NCI-H510A treated with DMSO at 0.1 percent for 48 hours (cell line): ENCODE results near the gene TAAR2.
"Not testable (repeated sequence)": the region's sequence is repeated elsewhere in the genome, so short reads cannot be mapped to it uniquely, and the experiment has no call there.

Experiments used
- DNase-seq: peaks from one replicate; lab custom pipeline; 2025; lab: John Stamatoyannopoulos, UW

Gene TAAR2

DNA sequence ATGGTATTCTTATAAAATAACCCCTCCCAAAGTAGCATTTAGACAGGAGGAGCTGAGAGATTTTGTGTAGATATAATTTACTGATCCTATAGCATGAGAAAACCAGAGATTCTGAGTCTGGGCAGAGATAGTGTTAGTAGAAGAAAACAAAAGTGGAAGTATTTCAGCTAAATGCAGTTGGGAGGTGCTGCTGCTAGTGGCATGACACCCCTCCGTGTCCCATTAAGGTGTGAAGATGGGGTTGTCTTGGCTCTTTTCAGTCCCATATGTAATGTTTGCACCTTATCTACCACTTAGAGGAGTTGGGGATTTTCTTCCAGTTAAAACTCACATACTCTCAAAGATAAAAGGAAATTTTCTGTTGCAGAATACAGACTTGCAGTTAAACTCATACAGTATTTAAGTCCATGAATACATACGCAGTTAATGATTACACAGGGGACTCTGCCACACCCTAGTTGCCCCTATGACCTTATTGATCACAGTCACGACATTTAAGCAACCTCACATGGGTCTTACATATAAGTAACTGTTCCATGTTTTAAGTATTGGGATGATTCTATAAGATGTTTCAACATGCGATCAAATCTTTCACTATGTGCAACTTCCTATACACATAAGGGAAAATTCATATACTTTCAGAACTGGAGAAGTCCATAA lies 11.5 kb downstream of the TAAR2 start:
- DNase-seq: no peak

DNA sequence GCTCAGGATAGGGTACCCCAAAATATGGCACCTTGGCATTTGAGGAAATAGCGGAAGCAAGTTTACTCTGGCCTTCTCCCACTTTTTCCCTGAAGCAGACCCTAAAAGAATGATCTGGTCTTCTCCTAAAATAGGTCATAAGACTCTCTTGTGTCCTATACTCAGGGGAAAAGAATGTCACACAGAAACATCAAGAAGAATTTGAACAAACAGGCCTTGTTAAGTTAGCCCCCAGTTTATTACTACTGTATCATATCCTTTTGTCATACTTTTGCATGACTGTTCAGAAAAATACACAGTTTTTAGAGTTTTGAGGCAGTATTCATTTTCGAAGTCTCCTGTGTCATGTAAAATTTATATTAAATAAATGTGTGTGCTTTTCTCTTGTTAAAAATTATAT lies 12.5 kb downstream of the TAAR2 start:
- no peak for DNase-seq

DNA sequence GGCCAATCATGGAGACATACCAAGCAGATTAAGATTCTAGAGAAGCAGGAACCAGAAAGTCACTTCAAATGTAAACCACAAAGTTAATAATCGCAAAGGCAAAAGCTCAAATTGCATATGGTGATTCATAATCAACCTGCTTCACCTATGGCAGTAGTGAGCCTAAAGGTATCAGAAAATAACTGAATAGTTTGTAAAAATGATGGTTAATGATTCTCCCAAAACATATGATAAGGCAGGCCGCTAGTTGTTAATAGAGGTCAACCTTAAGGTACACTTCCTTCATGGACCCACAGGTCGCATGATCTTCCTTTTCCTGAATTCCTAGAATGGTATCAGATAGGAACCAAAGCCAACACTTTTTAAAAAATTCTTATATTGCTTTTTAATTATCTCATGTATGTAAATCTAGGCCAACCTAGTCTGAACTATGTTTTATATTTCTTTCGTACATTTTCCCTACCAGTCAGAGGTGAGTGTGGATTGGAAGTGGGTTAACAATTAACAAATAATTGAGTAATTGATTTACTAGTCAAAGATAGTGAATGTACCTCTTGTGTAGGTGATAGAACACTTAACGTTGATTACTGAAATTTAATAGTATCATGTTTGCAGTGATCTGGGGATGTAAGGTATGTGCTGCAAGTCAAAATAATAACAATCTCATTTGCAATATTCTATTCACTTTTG lies 16.4 kb downstream of the TAAR2 start:
- no peak for DNase-seq

DNA sequence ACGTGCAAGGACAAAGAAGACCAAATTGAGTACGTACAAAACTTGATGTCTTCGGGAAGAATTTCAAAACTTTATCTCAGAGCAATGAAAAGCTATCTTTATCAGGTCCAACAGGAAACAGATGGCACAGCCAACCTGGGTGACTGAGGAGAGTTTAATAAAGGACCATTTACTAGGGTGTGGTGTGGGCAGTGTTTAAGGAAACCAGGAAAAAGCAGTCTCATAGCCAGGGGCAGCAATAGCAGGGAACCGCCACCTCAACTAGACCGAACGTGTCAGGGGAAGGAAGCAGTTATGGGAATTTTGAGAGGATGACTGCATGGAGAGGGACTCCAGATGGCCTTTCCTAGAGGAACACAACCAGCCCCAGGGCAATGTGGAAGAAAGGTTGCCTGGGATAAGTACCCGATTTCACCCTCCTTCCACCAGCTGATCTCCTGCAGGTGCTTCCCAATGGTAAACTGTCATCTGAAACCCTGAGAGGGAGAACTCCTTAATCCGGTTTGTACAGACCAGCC lies 19.4 kb downstream of the TAAR2 start:
- DNase-seq: no peak

DNA sequence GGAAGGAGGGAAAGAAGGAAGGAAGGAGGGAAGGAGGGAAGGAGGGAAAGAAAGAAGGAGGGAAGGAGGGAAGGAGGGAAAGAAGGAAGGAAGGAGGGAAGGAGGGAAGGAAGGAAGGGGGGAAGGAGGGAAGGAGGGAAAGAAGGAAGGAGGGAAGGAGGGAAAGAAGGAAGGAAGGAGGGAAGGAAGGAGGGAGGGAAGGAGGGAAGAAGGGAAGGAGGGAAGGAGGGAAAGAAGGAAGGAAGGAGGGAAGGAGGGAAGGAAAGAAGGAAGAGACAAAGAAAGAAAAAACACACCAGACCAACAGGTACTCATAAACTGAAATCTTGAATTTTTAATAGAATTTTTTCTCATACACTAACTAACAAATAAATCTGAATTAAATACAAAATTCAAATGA lies 23.2 kb downstream of the TAAR2 start:
- DNase-seq: not testable (repeated sequence)

DNA sequence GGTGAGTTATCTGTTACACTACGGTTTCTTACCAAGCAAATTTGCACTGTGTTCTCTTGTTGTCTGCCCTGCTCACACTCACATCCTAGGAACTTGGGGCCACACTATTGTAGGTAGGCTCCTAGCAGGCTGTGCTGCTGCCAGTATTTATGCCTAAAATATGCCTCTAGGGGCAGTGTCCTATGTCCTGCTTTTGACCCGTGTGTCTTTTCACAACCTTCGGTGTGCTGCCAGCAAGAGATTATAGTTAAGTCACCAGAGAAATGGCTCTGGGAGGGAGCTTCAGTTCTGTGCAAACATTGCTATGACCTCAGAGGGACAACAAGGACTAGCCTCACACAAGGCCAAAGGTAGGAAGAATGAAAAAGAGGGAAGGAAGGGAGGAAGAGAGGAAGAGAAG lies 25.6 kb downstream of the TAAR2 start:
- DNase-seq: no peak

DNA sequence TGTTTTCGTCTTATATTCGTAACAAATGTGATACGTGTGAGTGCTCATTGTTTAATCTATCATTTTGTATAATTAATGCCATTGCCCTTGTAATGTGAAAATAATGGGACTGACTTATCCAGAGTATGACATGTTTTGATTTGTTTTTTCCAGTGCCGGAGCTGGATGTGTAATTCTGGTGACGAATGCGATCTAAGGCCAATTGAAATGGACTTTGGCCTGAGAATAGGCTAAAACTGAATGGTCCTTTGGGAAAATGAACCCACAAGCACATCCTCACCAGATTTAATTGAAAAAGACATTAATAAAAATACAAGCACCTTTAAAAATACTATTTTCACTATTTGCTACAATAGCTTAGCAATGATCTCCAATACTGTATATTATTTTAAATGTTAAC lies 27.9 kb downstream of the TAAR2 start:
- DNase-seq: no peak

DNA sequence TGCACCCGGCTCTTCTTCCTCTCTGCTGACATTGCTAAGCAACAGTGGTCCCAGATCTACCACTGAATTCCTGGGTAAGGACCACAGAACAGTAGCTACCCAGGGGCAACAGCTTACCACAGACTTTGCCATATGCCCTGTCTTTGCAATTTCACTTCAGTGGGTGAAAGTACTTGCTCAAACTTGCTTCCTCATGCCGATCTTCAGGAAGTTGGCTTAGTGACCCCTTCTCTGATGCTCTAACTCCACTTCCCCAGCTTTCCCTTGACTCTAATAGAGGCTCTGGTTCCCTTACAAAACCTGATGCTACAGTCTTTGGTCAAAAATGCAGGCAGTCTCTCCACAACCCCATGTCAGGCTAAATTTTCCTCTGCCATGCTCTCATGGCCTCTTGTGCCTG lies 31.2 kb downstream of the TAAR2 start:
- DNase-seq: no peak

DNA sequence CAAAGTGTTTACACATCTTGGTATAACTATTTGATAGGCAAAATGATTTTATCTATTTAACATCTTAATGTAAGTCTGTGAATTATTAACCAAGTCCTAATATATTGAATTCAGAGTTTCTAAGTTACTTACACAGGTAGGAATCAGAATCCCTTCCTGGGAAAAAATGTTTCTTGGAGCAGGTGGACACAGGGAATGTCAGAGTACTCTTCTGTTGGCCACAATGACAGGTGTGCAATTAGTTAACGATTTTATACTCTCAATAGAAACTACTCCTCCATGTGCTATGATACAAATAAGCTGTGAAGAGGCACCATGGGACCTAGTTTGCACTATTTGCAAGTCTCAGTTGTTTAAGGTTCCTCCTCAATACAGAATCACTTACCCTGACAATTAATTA lies 33.7 kb downstream of the TAAR2 start:
- DNase-seq: no peak

DNA sequence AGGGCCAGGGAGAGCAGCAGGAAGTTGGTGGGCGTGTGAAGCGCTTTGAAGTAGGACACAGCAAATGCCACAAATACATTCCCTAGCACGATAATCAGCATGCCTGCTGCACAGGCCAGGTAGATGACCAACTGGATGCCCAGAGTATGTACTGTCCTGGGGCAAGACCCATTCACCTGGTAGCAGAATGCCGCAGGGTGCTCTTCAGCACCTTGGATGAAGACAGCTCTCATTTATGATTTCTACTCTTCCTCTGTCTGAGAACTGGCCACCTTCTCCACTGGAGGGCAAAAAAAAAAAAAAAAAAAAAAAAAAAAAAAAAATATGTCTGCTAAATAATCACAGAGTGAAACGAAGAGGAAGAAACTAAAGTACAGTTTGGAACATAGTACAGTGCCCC lies 34.6 kb downstream of the TAAR2 start, which contains the start of gene TAAR5:
TAAR5 (minus strand) TSS at position 288 of the 400 bp plus-strand sequence; CDS start at position 233, 55 bp downstream.
- DNase-seq: no peak

DNA sequence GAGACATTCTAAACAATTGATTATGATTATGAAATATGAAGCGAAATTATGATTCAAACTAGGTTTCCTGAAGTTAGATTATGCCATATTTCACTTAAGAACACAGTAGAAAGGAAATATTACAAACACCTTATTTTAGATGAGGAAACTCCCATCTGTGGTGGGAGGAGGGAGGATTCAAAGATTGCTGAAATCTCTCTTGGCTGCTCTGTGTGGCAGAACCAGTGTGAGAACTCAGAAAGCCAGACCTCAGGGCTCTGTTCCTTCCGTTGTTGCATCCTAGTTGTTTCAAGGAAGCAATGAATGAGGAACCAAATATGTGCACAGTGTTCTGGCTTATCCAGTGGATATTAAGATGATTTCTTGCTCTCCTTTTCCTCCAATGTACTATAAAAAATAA lies 36.7 kb downstream of the TAAR2 start:
- DNase-seq: no peak

DNA sequence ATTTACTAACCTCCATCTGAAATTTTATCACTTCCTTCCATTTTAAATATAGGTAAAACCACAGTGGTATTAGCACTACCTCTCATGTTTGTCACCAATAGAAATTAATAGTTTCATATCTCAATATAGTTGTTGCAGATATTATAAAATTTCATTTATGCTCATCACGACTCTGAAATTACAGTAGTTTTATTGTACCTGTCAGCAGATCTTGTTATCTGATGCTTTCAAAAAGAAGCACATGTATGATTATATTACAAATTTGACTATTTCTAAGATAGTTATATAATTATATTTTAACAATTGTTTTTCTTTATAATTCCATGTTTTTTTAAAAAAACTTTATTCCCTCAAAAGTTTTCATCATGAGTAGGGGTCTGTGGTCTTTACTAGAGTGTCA lies 39.4 kb downstream of the TAAR2 start:
- no peak for DNase-seq

DNA sequence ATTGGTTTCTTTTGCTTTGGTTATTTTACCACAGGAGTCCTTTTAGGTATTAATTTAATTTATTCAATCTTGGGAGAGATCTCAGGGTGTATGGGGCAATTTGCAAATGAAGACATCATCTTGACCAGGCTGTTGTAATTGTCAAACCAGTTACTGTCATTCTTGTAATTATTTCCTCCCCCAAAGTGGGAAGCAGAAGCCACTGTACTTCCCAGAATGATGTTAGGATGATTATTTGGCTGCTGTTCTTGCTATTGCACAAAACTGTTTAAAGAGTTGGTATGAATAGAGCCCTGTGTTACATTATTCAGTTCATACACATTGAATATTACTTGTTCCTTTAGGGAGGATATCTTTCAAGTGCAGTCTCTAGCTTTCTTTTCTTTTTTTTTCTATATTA lies 52.3 kb downstream of the TAAR2 start:
- DNase-seq: no peak

DNA sequence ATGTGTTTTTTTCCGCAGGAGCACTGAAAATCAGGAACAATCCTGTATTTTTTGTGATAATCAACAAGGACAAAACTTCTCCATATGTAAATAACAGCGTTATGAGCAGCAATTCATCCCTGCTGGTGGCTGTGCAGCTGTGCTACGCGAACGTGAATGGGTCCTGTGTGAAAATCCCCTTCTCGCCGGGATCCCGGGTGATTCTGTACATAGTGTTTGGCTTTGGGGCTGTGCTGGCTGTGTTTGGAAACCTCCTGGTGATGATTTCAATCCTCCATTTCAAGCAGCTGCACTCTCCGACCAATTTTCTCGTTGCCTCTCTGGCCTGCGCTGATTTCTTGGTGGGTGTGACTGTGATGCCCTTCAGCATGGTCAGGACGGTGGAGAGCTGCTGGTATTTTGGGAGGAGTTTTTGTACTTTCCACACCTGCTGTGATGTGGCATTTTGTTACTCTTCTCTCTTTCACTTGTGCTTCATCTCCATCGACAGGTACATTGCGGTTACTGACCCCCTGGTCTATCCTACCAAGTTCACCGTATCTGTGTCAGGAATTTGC lies 53.8 kb downstream of the TAAR2 start, which contains the start of gene TAAR6:
TAAR6 (plus strand) TSS at position 102 of the 557 bp plus-strand sequence; CDS start at position 102, 0 bp downstream.
- DNase-seq: no peak

DNA sequence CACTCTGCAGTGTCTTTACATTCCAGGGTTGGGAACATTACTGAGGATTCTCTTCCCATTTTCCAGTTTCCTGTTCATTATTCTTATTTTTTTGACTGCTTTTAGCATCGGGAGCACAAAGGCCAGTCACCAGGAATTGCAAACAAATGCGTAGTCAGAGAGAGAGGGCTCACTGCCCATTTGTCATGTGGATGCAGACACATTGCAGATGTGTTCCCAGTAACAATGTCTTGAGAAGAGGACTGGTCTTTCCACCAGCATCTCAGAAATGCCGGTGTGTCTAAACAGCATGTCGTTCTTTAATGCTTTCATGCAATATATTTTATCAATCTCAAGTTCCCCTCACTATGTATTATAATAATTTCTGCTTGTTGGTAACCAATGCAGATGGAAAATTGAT lies 54.9 kb downstream of the TAAR2 start:
- DNase-seq: no peak

DNA sequence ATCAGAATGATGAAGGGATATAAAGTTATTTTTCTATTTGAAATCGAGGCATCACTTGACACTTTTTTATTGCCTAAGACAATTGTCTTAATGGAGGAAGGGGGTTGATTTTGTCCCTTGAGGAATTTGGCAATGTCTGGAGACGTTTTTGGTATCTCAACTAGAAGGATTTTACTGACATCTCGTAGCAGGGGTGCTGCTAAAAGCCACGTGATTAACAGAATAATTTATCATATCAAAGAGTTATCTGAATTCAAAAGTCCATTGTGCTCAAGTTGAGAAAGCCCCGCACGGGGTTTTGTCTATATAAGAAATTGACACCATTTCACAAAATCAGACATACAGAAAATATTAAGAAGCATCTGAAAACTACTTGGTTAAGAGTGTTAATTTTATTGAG lies 55.5 kb downstream of the TAAR2 start:
- no peak for DNase-seq

DNA sequence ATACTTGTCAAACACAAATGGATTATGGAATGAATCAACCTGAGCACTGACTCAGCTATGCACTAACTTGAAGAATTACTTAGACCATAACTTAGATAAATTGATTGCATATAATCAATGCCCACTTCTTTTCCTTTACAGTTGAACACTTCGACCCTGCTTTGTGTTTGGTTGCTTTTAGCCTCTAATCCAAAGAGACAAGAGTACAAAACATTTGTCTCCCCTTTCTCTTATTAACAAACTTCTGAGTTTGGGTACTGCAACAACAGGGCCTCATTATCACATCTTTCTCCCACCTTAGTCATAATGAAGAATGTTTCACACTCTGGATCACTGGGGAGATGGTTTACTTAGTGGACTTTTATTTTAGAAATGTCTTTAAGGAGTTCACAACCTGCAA lies 56.5 kb downstream of the TAAR2 start:
- DNase-seq: no peak
